Nephron progenitor cell (in vitro differentiated cells): ENCODE measurements around the gene MEX3A.

Experiments
- DNase-seq: peaks from one replicate; pipeline ENCODE4 v3.0.0; 2021
- H3K27ac Mint-ChIP-seq: 2 replicates; pipeline ENCODE4 v1.8.0; 2021; ENCODE audit warnings: mild to moderate bottlenecking, moderate library complexity, mixed read lengths
- H3K27me3 Mint-ChIP-seq: 2 replicates; pipeline ENCODE4 v1.8.0; 2021; ENCODE audit warnings: mild to moderate bottlenecking, low read depth, mixed read lengths; ENCODE audit not compliant: poor library complexity
- H3K36me3 Mint-ChIP-seq: 2 replicates; pipeline ENCODE4 v1.8.0; 2021; ENCODE audit warnings: low read depth, mixed read lengths
- H3K4me1 Mint-ChIP-seq: 2 replicates; pipeline ENCODE4 v1.8.0; 2021; ENCODE audit warnings: mixed read lengths
- H3K4me3 Mint-ChIP-seq: 2 replicates; pipeline ENCODE4 v1.8.0; 2021; ENCODE audit warnings: mild to moderate bottlenecking, moderate library complexity, mixed read lengths
- H3K9me3 Mint-ChIP-seq: 2 replicates; pipeline ENCODE4 v1.8.0; 2021; ENCODE audit warnings: mild to moderate bottlenecking, moderate library complexity, mixed read lengths
- TF ChIP-seq, protein P1 (sequence below): fragments of 200-600 bp; sonication (generic); IDR thresholded peaks from 2 replicates; pipeline ENCODE4 v1.5.0; 2021; ENCODE audit warnings: antibody characterized with exemption

Gene MEX3A

DNA sequence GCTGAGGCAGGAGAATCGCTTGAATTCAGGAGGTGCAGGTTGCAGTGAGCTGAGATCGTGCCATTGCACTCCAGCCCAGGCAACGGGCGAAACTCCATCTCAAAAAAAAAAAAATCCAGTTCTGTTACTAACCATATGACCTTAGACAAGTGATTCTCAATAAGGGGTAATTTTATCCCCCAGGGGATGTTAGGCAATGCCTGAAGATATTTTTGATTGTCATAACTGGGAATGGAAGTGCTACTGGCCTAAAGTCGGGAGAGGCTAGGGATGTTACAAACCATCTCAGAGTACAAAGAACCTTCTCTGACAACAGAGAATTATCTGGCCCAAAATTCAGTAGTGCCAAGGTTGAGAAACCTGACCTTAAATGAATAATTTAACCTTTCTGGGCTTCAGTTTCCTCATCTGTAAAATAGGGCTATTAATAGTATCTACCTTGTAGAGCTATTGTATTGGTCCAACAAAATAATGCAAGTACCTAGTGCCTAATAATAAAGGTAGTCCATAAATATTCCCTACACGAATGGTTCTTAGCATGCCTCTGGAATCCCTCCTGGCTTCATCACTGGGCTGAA, 26.5 kb upstream of the MEX3A start:
- Mint-ChIP-seq H3K4me3 (no peak overlapping the region), H3K4me1 (peaks cover 50% of the 10 kb centered on the region), H3K36me3 (peaks cover 10% of the 10 kb centered on the region), H3K9me3 (no peaks in the 10 kb centered on the region), H3K27me3 (peaks cover 19% of the 10 kb centered on the region), H3K27ac (no peak overlapping the region)
- TF ChIP-seq, protein P1, sequence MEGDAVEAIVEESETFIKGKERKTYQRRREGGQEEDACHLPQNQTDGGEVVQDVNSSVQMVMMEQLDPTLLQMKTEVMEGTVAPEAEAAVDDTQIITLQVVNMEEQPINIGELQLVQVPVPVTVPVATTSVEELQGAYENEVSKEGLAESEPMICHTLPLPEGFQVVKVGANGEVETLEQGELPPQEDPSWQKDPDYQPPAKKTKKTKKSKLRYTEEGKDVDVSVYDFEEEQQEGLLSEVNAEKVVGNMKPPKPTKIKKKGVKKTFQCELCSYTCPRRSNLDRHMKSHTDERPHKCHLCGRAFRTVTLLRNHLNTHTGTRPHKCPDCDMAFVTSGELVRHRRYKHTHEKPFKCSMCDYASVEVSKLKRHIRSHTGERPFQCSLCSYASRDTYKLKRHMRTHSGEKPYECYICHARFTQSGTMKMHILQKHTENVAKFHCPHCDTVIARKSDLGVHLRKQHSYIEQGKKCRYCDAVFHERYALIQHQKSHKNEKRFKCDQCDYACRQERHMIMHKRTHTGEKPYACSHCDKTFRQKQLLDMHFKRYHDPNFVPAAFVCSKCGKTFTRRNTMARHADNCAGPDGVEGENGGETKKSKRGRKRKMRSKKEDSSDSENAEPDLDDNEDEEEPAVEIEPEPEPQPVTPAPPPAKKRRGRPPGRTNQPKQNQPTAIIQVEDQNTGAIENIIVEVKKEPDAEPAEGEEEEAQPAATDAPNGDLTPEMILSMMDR, result no peak
- DNase-seq, result no peak

DNA sequence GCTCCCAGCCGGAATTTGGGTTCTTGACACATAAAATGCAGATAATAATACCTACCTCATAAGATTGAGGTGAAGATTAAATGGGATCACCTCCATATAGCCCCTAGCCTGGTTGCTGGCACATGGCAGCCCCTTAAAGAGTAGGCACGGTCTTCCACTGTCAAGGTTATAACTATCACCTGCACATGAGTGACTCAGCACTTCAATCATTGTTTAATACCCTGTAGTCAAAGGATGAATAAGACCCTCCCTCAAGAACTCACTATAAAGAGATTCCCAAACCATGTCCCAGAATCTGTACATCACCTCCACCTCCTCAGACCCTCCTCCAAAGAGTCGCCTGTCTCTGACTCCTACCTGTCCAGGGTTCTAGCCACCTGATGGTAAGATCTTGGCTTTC, 25.8 kb upstream of the MEX3A start:
- no peak overlapping the region for H3K27ac Mint-ChIP-seq
- no peak overlapping the region for H3K4me3 Mint-ChIP-seq
- peaks cover 11% of the 10 kb centered on the region for H3K36me3 Mint-ChIP-seq
- peaks cover 50% of the 10 kb centered on the region for H3K4me1 Mint-ChIP-seq
- no peaks in the 10 kb centered on the region for H3K9me3 Mint-ChIP-seq
- TF ChIP-seq, protein P1, result no peak
- no peak for DNase-seq
- peaks cover 12% of the 10 kb centered on the region for H3K27me3 Mint-ChIP-seq

DNA sequence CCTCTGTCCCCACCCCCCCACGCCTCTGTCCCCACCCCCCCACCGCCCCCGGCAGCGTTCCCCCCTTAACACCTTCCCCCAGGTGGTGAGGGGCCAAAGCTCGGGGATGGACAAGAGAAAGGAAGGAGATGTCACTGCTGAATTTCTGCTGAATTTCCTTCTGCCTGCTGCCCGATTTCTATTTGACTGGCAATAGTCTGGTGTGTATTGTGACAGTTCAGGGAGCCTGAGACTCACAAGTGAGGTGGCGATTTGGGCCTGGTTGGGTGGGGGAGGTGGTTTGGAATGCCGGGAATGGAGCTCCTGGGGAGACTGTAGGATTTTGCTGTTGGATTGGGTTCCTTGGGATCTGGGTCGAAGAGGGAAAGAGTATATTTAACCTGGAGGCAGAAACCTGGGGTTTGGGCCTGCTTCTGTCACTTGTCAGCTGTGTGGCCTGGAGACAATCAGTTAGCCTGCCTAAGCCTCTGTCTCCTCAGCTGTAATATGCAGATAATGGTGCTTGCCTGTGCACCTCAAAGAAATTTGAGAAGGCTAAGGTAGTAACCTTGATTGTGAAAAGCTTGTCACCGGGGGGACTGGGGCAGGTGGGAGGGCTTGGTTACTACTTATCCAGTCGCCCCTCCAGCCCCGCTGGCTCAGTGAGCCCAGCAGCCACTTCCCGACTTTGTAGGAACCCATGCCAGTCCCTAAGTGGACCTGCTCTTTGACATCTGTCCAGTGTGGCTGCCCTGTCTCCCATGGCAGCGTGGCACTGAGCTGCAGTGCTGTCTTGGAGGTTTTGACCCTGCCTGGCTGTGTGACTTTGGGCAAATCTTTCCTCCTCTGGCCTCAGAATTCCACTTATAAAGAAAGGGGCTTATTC, 24.6 kb upstream of the MEX3A start:
- H3K9me3 Mint-ChIP-seq, result no peaks in the 10 kb centered on the region
- no peak for DNase-seq
- H3K4me1 Mint-ChIP-seq, result peaks cover 54% of the 10 kb centered on the region
- peak overlapping the region; percentile 61 for H3K4me3 Mint-ChIP-seq
- peaks cover 10% of the 10 kb centered on the region for H3K27me3 Mint-ChIP-seq
- peak overlapping the region; percentile 96 for H3K27ac Mint-ChIP-seq
- TF ChIP-seq, protein P1, result no peak
- H3K36me3 Mint-ChIP-seq, result peaks cover 14% of the 10 kb centered on the region

DNA sequence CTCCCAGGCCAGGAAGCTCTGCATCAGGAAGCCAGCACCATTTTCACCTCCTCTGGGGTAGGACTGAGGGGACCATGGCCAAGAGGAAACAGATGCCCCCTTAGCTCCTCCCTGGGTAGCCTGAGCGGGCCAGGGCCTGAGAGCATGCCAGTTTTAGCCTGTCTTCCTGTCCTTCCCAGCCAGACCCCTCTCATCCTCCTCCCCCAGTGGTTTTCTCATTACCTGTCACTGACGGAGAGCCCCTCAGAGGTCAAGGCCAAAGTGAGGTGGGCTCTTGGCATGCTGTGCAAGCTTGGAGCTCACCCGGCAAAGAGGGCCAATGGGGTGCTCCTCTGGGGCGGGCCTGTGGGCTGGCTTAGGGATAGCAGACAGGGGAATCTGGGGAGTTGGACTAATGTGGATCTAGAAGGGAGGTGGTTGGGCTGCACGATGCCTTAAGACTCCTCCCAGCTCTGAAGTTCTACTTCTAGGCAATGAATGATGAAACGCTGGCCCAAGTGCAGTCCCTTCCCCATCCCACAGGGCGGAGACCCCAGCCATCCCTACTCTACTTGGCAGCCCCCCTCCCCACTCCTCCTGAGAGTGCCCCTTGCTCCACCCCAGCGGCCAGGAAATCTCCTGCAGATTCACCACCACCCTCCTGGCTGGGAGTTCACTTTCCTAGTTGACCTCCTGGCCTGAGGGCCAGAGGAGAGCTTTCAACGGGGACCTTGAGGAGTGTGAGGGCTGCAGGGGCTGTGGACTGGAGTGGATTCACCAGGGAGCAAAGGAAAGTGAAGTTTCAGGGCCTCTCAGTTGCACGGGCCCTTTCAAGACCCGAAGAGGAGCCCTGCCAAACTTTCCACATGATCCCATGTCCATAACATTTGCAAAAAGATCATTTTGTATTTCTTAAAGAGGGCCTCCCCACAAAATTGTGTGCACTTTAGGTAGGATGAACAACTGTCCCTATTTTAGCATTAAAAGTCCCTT, 22.9 kb upstream of the MEX3A start:
- Mint-ChIP-seq H3K36me3 (peaks cover 7% of the 10 kb centered on the region), H3K4me3 (peak overlapping the region; percentile 73), H3K4me1 (peaks cover 68% of the 10 kb centered on the region), H3K27ac (peak overlapping the region; percentile 98), H3K27me3 (peaks cover 10% of the 10 kb centered on the region), H3K9me3 (no peaks in the 10 kb centered on the region)
- DNase-seq, result no peak
- TF ChIP-seq, protein P1, result no peak

DNA sequence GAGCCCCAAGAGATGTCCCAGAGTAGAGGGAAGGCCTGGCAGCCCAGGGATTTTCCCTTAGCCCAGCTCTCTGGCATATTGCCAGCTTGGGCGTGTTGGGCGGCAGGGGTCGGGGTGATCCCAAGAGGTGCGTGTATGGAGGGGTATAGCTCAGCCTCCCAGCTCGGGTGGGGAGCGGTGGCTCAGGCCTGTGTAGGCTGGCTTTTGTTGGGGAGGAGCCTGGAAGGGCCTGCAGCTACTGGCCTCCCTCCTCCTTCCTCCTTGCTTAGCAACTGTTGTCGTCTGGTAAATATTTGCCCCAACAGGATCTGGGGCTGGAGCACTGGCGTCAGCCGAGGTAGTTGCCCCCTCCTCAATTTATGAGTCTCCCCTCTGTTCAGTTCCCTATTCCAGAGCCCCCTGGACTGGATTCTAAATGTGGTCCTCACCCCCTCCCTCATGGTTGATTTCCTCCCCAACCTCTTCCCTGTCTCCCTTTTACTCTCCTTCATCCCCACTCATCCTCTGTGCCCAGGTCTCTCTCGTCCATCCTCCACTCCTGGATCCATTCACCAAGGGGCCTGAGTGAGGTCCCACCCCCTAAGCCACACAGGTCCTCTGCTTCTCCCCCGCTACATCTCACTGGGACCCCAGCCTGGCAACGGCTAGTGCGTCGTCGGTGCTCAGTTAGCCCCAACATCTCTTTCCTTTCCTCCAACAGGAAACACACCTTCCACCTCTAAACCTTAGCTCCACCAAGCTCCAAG, 22.0 kb upstream of the MEX3A start:
- peaks cover 70% of the 10 kb centered on the region for H3K4me1 Mint-ChIP-seq

More for the DNA sequence above, 22.0 kb upstream of the MEX3A start:
- H3K36me3 Mint-ChIP-seq, result peaks cover 4% of the 10 kb centered on the region
- TF ChIP-seq, protein P1, result no peak
- peak overlapping the region; percentile 86 for H3K27ac Mint-ChIP-seq
- no peaks in the 10 kb centered on the region for H3K9me3 Mint-ChIP-seq
- no peak for DNase-seq
- peak overlapping the region; percentile 26 for H3K4me3 Mint-ChIP-seq
- peaks cover 10% of the 10 kb centered on the region for H3K27me3 Mint-ChIP-seq
